Immature natural killer cell (primary cell): ENCODE measurements around the gene CYP21A2. TPM values are rescaled to one million over a fixed set of nuclear protein-coding genes. Genes with fewer than 3 reads are reported as not detected.
"Not testable (repeated sequence)": the region's sequence is repeated elsewhere in the genome, so short reads cannot be mapped to it uniquely, and the experiment has no call there.

Experiments used
- DNase-seq, 3 donors: peaks; one replicate each; pipeline ENCODE4 v3.0.0; 2022; ENCODE audit warnings: mixed read lengths in 1 of 3
- H3K27ac Mint-ChIP-seq, 6 donors: one replicate each; pipeline ENCODE4 v1.8.0; 2020; ENCODE audit warnings: mixed read lengths in 6 of 6, mild to moderate bottlenecking in 5 of 6, inconsistent platforms in 4 of 6, moderate library complexity in 3 of 6
- H3K27me3 Mint-ChIP-seq, 3 donors: one replicate each; pipeline ENCODE4 v1.8.0; 2020 to 2021; ENCODE audit warnings: low read depth in 3 of 3, mild to moderate bottlenecking in 3 of 3, mixed read lengths in 3 of 3, moderate library complexity in 3 of 3, inconsistent platforms in 1 of 3
- H3K36me3 Mint-ChIP-seq, 3 donors: one replicate each; pipeline ENCODE4 v1.8.0; 2020; ENCODE audit warnings: mixed read lengths in 3 of 3, inconsistent platforms in 2 of 3, mild to moderate bottlenecking in 2 of 3
- H3K4me1 Mint-ChIP-seq, 2 donors: one replicate each; pipeline ENCODE4 v1.8.0; 2020; ENCODE audit warnings: inconsistent platforms in 2 of 2, mild to moderate bottlenecking in 2 of 2, mixed read lengths in 2 of 2, moderate library complexity in 1 of 2
- H3K4me3 Mint-ChIP-seq, 5 donors: one replicate each; pipeline ENCODE4 v1.8.0; 2020; ENCODE audit warnings: mild to moderate bottlenecking in 5 of 5, mixed read lengths in 5 of 5, inconsistent platforms in 3 of 5, moderate library complexity in 3 of 5
- H3K9me3 Mint-ChIP-seq, 6 donors: one replicate each; pipeline ENCODE4 v1.8.0; 2020; ENCODE audit warnings: mild to moderate bottlenecking in 6 of 6, mixed read lengths in 6 of 6, inconsistent platforms in 4 of 6, moderate library complexity in 3 of 6
- polyA plus RNA-seq, 3 donors: library from polyadenylated mRNA; unstranded; fragments of 300-500 nt; fragmentation: Illumina TruSeq; gene quantifications; one replicate each; pipeline ENCODE4 v1.2.3, GENCODE V29; 2021

The CYP21A2 gene
- polyA plus RNA-seq, 3 donors from 2014 or later, result 0.10 TPM; not detected in 2

- not testable (repeated sequence) for H3K9me3 Mint-ChIP-seq, H3K4me1 Mint-ChIP-seq, H3K36me3 Mint-ChIP-seq, H3K27me3 Mint-ChIP-seq, DNase-seq, H3K4me3 Mint-ChIP-seq, H3K27ac Mint-ChIP-seq
Observed at GRCh38 chr6:32041385-32041784, 3.2 kb downstream of the CYP21A2 start.

- H3K36me3 Mint-ChIP-seq, H3K4me1 Mint-ChIP-seq, H3K4me3 Mint-ChIP-seq, DNase-seq, H3K27me3 Mint-ChIP-seq, H3K9me3 Mint-ChIP-seq, H3K27ac Mint-ChIP-seq: not testable (repeated sequence)
Observed at GRCh38 chr6:32042276-32042675, 4.1 kb downstream of the CYP21A2 start.

- not testable (repeated sequence) for H3K4me3 Mint-ChIP-seq, H3K27ac Mint-ChIP-seq, H3K4me1 Mint-ChIP-seq, H3K9me3 Mint-ChIP-seq, H3K27me3 Mint-ChIP-seq, DNase-seq, H3K36me3 Mint-ChIP-seq
Observed at GRCh38 chr6:32043589-32044380, 5.6 kb downstream of the CYP21A2 start.

GRCh38 chr6:32044916-32045315, 6.7 kb downstream of the CYP21A2 start:
- H3K4me3 Mint-ChIP-seq, H3K4me1 Mint-ChIP-seq, H3K36me3 Mint-ChIP-seq, DNase-seq, H3K27me3 Mint-ChIP-seq, H3K9me3 Mint-ChIP-seq, H3K27ac Mint-ChIP-seq: not testable (repeated sequence)

GRCh38 chr6:32045811-32046449, 7.7 kb downstream of the CYP21A2 start:
- no peaks in the 10 kb centered on the region for H3K4me1 Mint-ChIP-seq
- H3K36me3 Mint-ChIP-seq, result no peaks in the 10 kb centered on the region
- DNase-seq, result no peak
- no peaks in the 10 kb centered on the region for H3K9me3 Mint-ChIP-seq
- peaks cover 1 to 5% (median 1%) of the 10 kb centered on the region in 3 donors for H3K27me3 Mint-ChIP-seq
- no peak overlapping the region for H3K4me3 Mint-ChIP-seq
- no peak overlapping the region for H3K27ac Mint-ChIP-seq

GRCh38 chr6:32046450-32047083, 8.4 kb downstream of the CYP21A2 start:
- no peak for DNase-seq
- no peak overlapping the region for H3K27ac Mint-ChIP-seq
- H3K4me3 Mint-ChIP-seq, result no peak overlapping the region
- no peaks in the 10 kb centered on the region for H3K36me3 Mint-ChIP-seq
- no peaks in the 10 kb centered on the region for H3K9me3 Mint-ChIP-seq
- no peaks in the 10 kb centered on the region for H3K4me1 Mint-ChIP-seq
- peaks cover 1 to 5% (median 4%) of the 10 kb centered on the region in 3 donors for H3K27me3 Mint-ChIP-seq

GRCh38 chr6:32047084-32047478, 8.9 kb downstream of the CYP21A2 start:
- H3K36me3 Mint-ChIP-seq, result no peaks in the 10 kb centered on the region
- no peaks in the 10 kb centered on the region for H3K9me3 Mint-ChIP-seq
- H3K27me3 Mint-ChIP-seq, result peaks cover 1 to 5% (median 4%) of the 10 kb centered on the region in 3 donors
- H3K4me1 Mint-ChIP-seq, result no peaks in the 10 kb centered on the region
- no peak for DNase-seq
- no peak overlapping the region for H3K4me3 Mint-ChIP-seq
- no peak overlapping the region for H3K27ac Mint-ChIP-seq

GRCh38 chr6:32047539-32047854, 9.3 kb downstream of the CYP21A2 start:
- no peak for DNase-seq
- no peak overlapping the region for H3K4me3 Mint-ChIP-seq
- H3K4me1 Mint-ChIP-seq, result no peaks in the 10 kb centered on the region
- no peaks in the 10 kb centered on the region for H3K36me3 Mint-ChIP-seq
- no peaks in the 10 kb centered on the region for H3K9me3 Mint-ChIP-seq
- no peak overlapping the region for H3K27ac Mint-ChIP-seq
- peaks cover 1 to 5% (median 4%) of the 10 kb centered on the region in 3 donors for H3K27me3 Mint-ChIP-seq

GRCh38 chr6:32047855-32048766, 9.9 kb downstream of the CYP21A2 start:
- Mint-ChIP-seq H3K27ac (no peak overlapping the region), H3K36me3 (no peaks in the 10 kb centered on the region), H3K4me3 (peak overlapping the region in 1 of 5 donors; percentile 3), H3K27me3 (peaks cover 1 to 5% (median 4%) of the 10 kb centered on the region in 3 donors), H3K9me3 (no peaks in the 10 kb centered on the region), H3K4me1 (no peaks in the 10 kb centered on the region)
- DNase-seq, result peak; percentile 49 to 60 (median 59)

GRCh38 chr6:32049149-32049548, 10.9 kb downstream of the CYP21A2 start:
- not testable (repeated sequence) for DNase-seq, H3K9me3 Mint-ChIP-seq, H3K4me3 Mint-ChIP-seq, H3K27ac Mint-ChIP-seq, H3K36me3 Mint-ChIP-seq, H3K27me3 Mint-ChIP-seq, H3K4me1 Mint-ChIP-seq

- H3K36me3 Mint-ChIP-seq, H3K4me1 Mint-ChIP-seq, H3K4me3 Mint-ChIP-seq, DNase-seq, H3K9me3 Mint-ChIP-seq, H3K27ac Mint-ChIP-seq, H3K27me3 Mint-ChIP-seq: not testable (repeated sequence)
Observed at GRCh38 chr6:32049736-32050135, 11.5 kb downstream of the CYP21A2 start.

GRCh38 chr6:32050562-32050961, 12.3 kb downstream of the CYP21A2 start:
- Mint-ChIP-seq H3K27ac (no peak overlapping the region), H3K4me1 (no peaks in the 10 kb centered on the region), H3K4me3 (no peak overlapping the region), H3K9me3 (no peaks in the 10 kb centered on the region), H3K27me3 (peaks cover 4 to 10% (median 5%) of the 10 kb centered on the region in 3 donors), H3K36me3 (no peaks in the 10 kb centered on the region)
- DNase-seq, result no peak

GRCh38 chr6:32052626-32053025, 14.4 kb downstream of the CYP21A2 start:
- H3K36me3 Mint-ChIP-seq, H3K4me3 Mint-ChIP-seq, H3K4me1 Mint-ChIP-seq, H3K27ac Mint-ChIP-seq, H3K27me3 Mint-ChIP-seq, DNase-seq, H3K9me3 Mint-ChIP-seq: not testable (repeated sequence)

GRCh38 chr6:32053314-32053713, 15.1 kb downstream of the CYP21A2 start:
- H3K4me3 Mint-ChIP-seq, H3K36me3 Mint-ChIP-seq, DNase-seq, H3K27me3 Mint-ChIP-seq, H3K27ac Mint-ChIP-seq, H3K9me3 Mint-ChIP-seq, H3K4me1 Mint-ChIP-seq: not testable (repeated sequence)
